Endothelial cell of umbilical vein (primary cell): ENCODE results near the gene CDH7. TPM values are rescaled to one million over a fixed set of nuclear protein-coding genes. Genes with fewer than 3 reads are reported as not detected.

ENCODE experiments used
- BruUV-seq: library from RNA; stranded (reverse); fragments of 400-500 nt; replicated peaks from 2 replicates; lab custom pipeline; 2021; lab: Mats Ljungman, UMichigan
- CTCF ChIA-PET: fragments of 300-600, 350-600 bp; sonication (Branson Sonifier 250); formaldehyde crosslinking; loops from one replicate; lab custom pipeline; 2021; ENCODE audit warnings: antibody characterized with exemption, inconsistent platforms; lab: Charles Lee
- POLR2A ChIA-PET: fragments of 300-600, 350-600 bp; sonication (Branson Sonifier 250); formaldehyde crosslinking; loops from one replicate; lab custom pipeline; 2021; ENCODE audit warnings: antibody characterized with exemption, inconsistent platforms; lab: Charles Lee
- DNase-seq: peaks from one replicate; pipeline ENCODE4 v3.0.0-alpha.2; 2011; ENCODE audit warnings: low read depth, low spot score
- FAIRE-seq: peaks from 2 replicates; lab custom pipeline; 2011; peaks lifted over from hg19 to GRCh38; lab: Jason Lieb, UNC
- H2AFZ ChIP-seq: 2 replicates; pipeline ENCODE4 v1.6.0; 2012; ENCODE audit warnings: low read depth, low read length, control low read depth, inconsistent platforms
- H3K27ac ChIP-seq: 2 replicates; pipeline ENCODE4 v1.5.1; 2011; ENCODE audit warnings: low read depth, mild to moderate bottlenecking, control low read depth, low read length, moderate library complexity; ENCODE audit not compliant: insufficient read depth
- H3K27me3 ChIP-seq, 2 experiments: 2 replicates each; pipeline versions ENCODE4 v1.6.0 to v1.6.1; 2011; ENCODE audit warnings: low read length in 2 of 2, mixed read lengths in 1 of 2; ENCODE audit not compliant: control insufficient read depth in 2 of 2, insufficient read depth in 2 of 2
- H3K36me3 ChIP-seq, 2 experiments: 2 replicates in 1 of 2; 3 replicates in 1 of 2; pipeline ENCODE4 v1.5.1; 2011; ENCODE audit warnings: low read length in 2 of 2, mild to moderate bottlenecking in 1 of 2, moderate library complexity in 1 of 2; ENCODE audit not compliant: control insufficient read depth in 2 of 2, insufficient read depth in 2 of 2; ENCODE audit errors: extremely low read depth in 1 of 2
- H3K4me1 ChIP-seq: 3 replicates; pipeline ENCODE4 v1.5.1; 2011; ENCODE audit warnings: mild to moderate bottlenecking, low read length; ENCODE audit not compliant: control insufficient read depth, insufficient read depth; ENCODE audit errors: extremely low read depth
- H3K4me2 ChIP-seq: 2 replicates; pipeline ENCODE4 v1.6.1; 2011; ENCODE audit warnings: low read length, control low read depth, mixed read lengths; ENCODE audit not compliant: insufficient read depth
- H3K4me3 ChIP-seq, 3 experiments: fragments of 200-600 bp in 1 of 3; sonication (generic), shearing (Covaris generic) in 1 of 3; replicated peaks in 1 of 3; 2 replicates each; pipeline ENCODE4 v1.5.1; 2011 to 2016; ENCODE audit warnings: control low read depth in 3 of 3, low read length in 3 of 3, mild to moderate bottlenecking in 2 of 3, inconsistent platforms in 1 of 3, low read depth in 1 of 3, moderate library complexity in 1 of 3; ENCODE audit not compliant: insufficient read depth in 1 of 3
- H3K79me2 ChIP-seq: 2 replicates; pipeline ENCODE4 v1.6.0; 2012; ENCODE audit warnings: low read length, inconsistent platforms; ENCODE audit not compliant: control insufficient read depth, insufficient read depth
- H3K9ac ChIP-seq: replicated peaks from 2 replicates; pipeline ENCODE3; 2011; ENCODE audit warnings: low read length, control low read depth; ENCODE audit not compliant: insufficient read depth; ENCODE audit errors: extremely low read depth
- H3K9me1 ChIP-seq: replicated peaks from 3 replicates; pipeline ENCODE4 v1.6.0; 2011; ENCODE audit warnings: mild to moderate bottlenecking, low read length; ENCODE audit not compliant: control insufficient read depth, insufficient read depth; ENCODE audit errors: extremely low read depth
- H3K9me3 ChIP-seq: replicated peaks from 2 replicates; pipeline ENCODE4 v1.5.1; 2012; ENCODE audit warnings: low read length, inconsistent platforms; ENCODE audit not compliant: control insufficient read depth, insufficient read depth
- H4K20me1 ChIP-seq: replicated peaks from 2 replicates; pipeline ENCODE3; 2011; ENCODE audit warnings: mild to moderate bottlenecking, low read length; ENCODE audit not compliant: control insufficient read depth, insufficient read depth; ENCODE audit errors: extremely low read depth
- EZH2 ChIP-seq: IDR thresholded peaks from 2 replicates; pipeline ENCODE4 v1.6.1; 2012; ENCODE audit warnings: borderline replicate concordance, low read depth, mild to moderate bottlenecking, moderate library complexity, low read length, inconsistent platforms; ENCODE audit not compliant: severe bottlenecking
- FOS ChIP-seq: IDR thresholded peaks from 2 replicates; pipeline ENCODE4 v1.6.1; 2011; ENCODE audit warnings: mild to moderate bottlenecking, low read length, moderate library complexity, borderline replicate concordance; ENCODE audit not compliant: insufficient read depth
- GATA2 ChIP-seq: IDR thresholded peaks from 2 replicates; pipeline ENCODE4 v1.7.0; 2011; ENCODE audit warnings: low read depth, mild to moderate bottlenecking, moderate library complexity, mixed read lengths, low read length; ENCODE audit not compliant: insufficient read length, insufficient read depth
- JUN ChIP-seq: IDR thresholded peaks from 2 replicates; pipeline ENCODE4 v1.6.1; 2011; ENCODE audit warnings: borderline replicate concordance, low read depth; ENCODE audit not compliant: insufficient read length, insufficient read depth
- MYC ChIP-seq: IDR thresholded peaks from one replicate; pipeline ENCODE4 v1.6.1; 2011; ENCODE audit warnings: mild to moderate bottlenecking, low read depth, low read length
- POLR2A ChIP-seq: IDR thresholded peaks from 2 replicates; pipeline ENCODE4 v1.6.1; 2012; ENCODE audit warnings: low read depth, mild to moderate bottlenecking, control low read depth, low read length
- POLR2AphosphoS5 ChIP-seq: IDR thresholded peaks from 2 replicates; pipeline ENCODE4 v1.6.1; 2012; ENCODE audit warnings: low read depth, mild to moderate bottlenecking, control low read depth, low read length, moderate library complexity; ENCODE audit not compliant: insufficient read depth
- dilution Hi-C: fragments of 300-500 bp; cut with MboI; formaldehyde crosslinking; loops from one replicate; pipeline ENCODE4 v1.15.0; 2019; ENCODE audit warnings: low sequenced_read_pairs; ENCODE audit not compliant: extremely low pct_ligation_motif_present
- intact Hi-C: fragments of 100-400 bp; cut with micrococcal nuclease; formaldehyde crosslinking; loops from one replicate; pipeline ENCODE4 v1.10.0; 2022
- polyA plus RNA-seq, 4 experiments: library from polyadenylated mRNA; depleted of rRNA in 3 of 4; stranded (reverse) in 3 of 4; unstranded in 1 of 4; fragments of >200 nt; gene quantifications; 2 replicates each; pipeline versions ENCODE4 v1.2.1 to v1.2.3, GENCODE V29; 2011 to 2012; ENCODE audit warnings: missing spikeins in 1 of 4
- total RNA-seq: library from RNA; stranded (reverse); gene quantifications from 2 replicates; pipeline ENCODE4 v1.2.3, GENCODE V29; 2021
- TF ChIP-seq, protein P1 (sequence below): IDR thresholded peaks from 2 replicates; pipeline ENCODE4 v1.6.1; 2011; ENCODE audit not compliant: insufficient read depth, insufficient read length
- TF ChIP-seq, protein P2 (sequence below), 2 donors: IDR thresholded peaks; 1 replicate in 1 of 2; 2 replicates in 1 of 2; pipeline ENCODE4 v1.5.1; 2011; ENCODE audit warnings: low read length in 2 of 2, mild to moderate bottlenecking in 2 of 2, moderate library complexity in 2 of 2, control low read depth in 1 of 2, inconsistent platforms in 1 of 2, low read depth in 1 of 2; ENCODE audit not compliant: insufficient read depth in 1 of 2; ENCODE audit errors: extremely low read depth in 1 of 2

Gene CDH7
- total and polyA plus RNA-seq, 2 donors (not counting 3 experiments of a cell fraction or from before 2014, with no cell fraction given): not detected

DNA sequence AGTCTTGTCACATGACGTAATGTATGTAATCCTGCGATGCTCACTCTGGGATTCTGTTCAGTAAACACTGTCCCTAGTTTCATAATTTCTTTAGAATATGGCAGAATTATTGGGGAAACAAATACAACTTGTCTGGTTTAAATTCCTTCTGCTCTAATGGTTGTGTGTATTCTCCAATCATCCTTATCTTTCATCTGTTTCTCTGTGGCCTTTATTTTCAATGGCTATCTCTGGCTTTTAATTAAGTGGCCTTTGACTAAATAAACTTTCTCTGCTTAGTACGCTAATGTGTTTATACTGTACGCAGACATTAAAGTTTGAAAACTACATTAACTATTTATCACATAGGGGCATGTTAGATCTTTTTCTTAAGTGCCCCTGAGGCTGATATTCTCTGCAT, 40.9 kb downstream of the CDH7 start:
- Histone ChIP-seq H2AFZ (no peak overlapping the region), H3K9me3 (no peaks in the 10 kb centered on the region), H3K9ac (no peak overlapping the region), H3K27me3 (no peaks in the 10 kb centered on the region), H4K20me1 (no peaks in the 10 kb centered on the region), H3K4me2 (no peak overlapping the region), H3K79me2 (no peaks in the 10 kb centered on the region), H3K4me3 (no peak overlapping the region), H3K36me3 (no peaks in the 10 kb centered on the region), H3K9me1 (no peaks in the 10 kb centered on the region), H3K4me1 (no peaks in the 10 kb centered on the region), H3K27ac (no peak overlapping the region)
- FAIRE-seq: no peak
- intact Hi-C loops (no loop called here), dilution Hi-C loops (no loop called here)
- TF ChIP-seq, protein P1, sequence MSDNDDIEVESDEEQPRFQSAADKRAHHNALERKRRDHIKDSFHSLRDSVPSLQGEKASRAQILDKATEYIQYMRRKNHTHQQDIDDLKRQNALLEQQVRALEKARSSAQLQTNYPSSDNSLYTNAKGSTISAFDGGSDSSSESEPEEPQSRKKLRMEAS: no peak
- TF ChIP-seq FOS (no peak), POLR2AphosphoS5 (no peak), JUN (no peak), GATA2 (no peak), POLR2A (no peak), EZH2 (no peak), MYC (no peak)
- TF ChIP-seq, protein P2, sequence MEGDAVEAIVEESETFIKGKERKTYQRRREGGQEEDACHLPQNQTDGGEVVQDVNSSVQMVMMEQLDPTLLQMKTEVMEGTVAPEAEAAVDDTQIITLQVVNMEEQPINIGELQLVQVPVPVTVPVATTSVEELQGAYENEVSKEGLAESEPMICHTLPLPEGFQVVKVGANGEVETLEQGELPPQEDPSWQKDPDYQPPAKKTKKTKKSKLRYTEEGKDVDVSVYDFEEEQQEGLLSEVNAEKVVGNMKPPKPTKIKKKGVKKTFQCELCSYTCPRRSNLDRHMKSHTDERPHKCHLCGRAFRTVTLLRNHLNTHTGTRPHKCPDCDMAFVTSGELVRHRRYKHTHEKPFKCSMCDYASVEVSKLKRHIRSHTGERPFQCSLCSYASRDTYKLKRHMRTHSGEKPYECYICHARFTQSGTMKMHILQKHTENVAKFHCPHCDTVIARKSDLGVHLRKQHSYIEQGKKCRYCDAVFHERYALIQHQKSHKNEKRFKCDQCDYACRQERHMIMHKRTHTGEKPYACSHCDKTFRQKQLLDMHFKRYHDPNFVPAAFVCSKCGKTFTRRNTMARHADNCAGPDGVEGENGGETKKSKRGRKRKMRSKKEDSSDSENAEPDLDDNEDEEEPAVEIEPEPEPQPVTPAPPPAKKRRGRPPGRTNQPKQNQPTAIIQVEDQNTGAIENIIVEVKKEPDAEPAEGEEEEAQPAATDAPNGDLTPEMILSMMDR (IDR thresholded peaks at IDR 0.05; ENCODE audit: extremely low read depth in 1 of 2, insufficient read depth in 1 of 2, low read depth in 1 of 2, low read length in 2 of 2): no peak
- ChIA-PET CTCF (interaction anchor here (0.7 kb wide), 1 partner anchor 93 kb away, joined by 3 read pairs; no protein-coding TSS in a partner anchor), POLR2A (no interaction called here)
- DNase-seq: no peak
- BruUV-seq: no TSS peak
